GM23338 (cell line): ENCODE results near the gene INTS13.

Experiments used
- CREB1 ChIP-seq: fragments of 250-450 bp; sonication (Bioruptor Pico); IDR thresholded peaks from 2 replicates; pipeline ENCODE4 v1.5.0; 2020; ENCODE audit warnings: low read depth, mild to moderate bottlenecking, moderate library complexity
- EZH2 ChIP-seq: fragments of 200-600 bp; sonication (generic); IDR thresholded peaks from one replicate; pipeline ENCODE4 v1.8.0; 2017; ENCODE audit warnings: antibody characterized with exemption, mild to moderate bottlenecking, low read depth; ENCODE audit not compliant: unreplicated experiment
- EZH2phosphoT487 ChIP-seq: fragments of 200-600 bp; sonication (generic); IDR thresholded peaks from one replicate; pipeline ENCODE4 v1.8.1; 2018; ENCODE audit warnings: antibody characterized with exemption; ENCODE audit not compliant: unreplicated experiment
- JUNB ChIP-seq: IDR thresholded peaks from one replicate; pipeline ENCODE4 v1.6.1; 2016; ENCODE audit warnings: antibody characterized with exemption; ENCODE audit not compliant: unreplicated experiment
- POLR2AphosphoS5 ChIP-seq: IDR thresholded peaks from 2 replicates; pipeline ENCODE4 v1.6.1; 2016; ENCODE audit warnings: antibody characterized with exemption, low read depth
- ZNF114 ChIP-seq: fragments of 250-450 bp; sonication (Bioruptor Pico); IDR thresholded peaks from 2 replicates; pipeline ENCODE4 v1.5.0; 2020; ENCODE audit warnings: mild to moderate bottlenecking, moderate library complexity
- TF ChIP-seq, protein P1 (sequence below), 2 experiments: fragments of 200-600 bp in 1 of 2; sonication (generic) in 1 of 2; conservative IDR thresholded peaks; 2 replicates each; pipeline versions ENCODE4 v1.5.1 to v1.6.1; 2016 to 2017; ENCODE audit warnings: antibody characterized with exemption in 2 of 2, low read depth in 2 of 2, mild to moderate bottlenecking in 2 of 2, moderate library complexity in 1 of 2
- TF ChIP-seq, protein P2 (sequence below): IDR thresholded peaks from one replicate; pipeline ENCODE4 v1.6.1; 2018; ENCODE audit warnings: antibody characterized with exemption; ENCODE audit not compliant: unreplicated experiment
- TF ChIP-seq, protein P3 (sequence below): fragments of 250-450 bp; sonication (Bioruptor Pico); IDR thresholded peaks from 2 replicates; pipeline ENCODE4 v1.5.0; 2020; ENCODE audit warnings: mild to moderate bottlenecking, moderate library complexity
- TF ChIP-seq, protein P4 (sequence below): IDR thresholded peaks from 2 replicates; pipeline ENCODE4 v1.6.1; 2016; ENCODE audit warnings: antibody characterized with exemption

DNA sequence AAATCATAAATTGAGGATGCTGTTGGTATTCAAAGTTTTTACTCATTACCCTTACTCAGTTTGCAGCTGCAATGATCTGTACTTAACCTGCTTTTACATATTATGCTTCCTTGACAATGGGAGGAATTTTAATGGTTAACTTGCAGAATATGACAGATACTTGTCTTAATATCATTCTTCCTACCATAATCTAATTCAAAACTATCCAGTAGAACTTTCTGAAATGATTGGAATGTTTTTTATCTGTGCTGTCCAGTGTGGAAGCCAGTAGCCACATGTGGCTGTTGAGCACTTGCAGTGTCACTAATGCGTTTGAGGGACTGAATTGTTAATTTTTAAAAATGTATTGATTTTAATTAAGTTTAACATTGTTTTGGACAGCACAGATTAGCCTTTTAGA lies 24.0 kb upstream of the INTS13 start:
- TF ChIP-seq, protein P1, sequence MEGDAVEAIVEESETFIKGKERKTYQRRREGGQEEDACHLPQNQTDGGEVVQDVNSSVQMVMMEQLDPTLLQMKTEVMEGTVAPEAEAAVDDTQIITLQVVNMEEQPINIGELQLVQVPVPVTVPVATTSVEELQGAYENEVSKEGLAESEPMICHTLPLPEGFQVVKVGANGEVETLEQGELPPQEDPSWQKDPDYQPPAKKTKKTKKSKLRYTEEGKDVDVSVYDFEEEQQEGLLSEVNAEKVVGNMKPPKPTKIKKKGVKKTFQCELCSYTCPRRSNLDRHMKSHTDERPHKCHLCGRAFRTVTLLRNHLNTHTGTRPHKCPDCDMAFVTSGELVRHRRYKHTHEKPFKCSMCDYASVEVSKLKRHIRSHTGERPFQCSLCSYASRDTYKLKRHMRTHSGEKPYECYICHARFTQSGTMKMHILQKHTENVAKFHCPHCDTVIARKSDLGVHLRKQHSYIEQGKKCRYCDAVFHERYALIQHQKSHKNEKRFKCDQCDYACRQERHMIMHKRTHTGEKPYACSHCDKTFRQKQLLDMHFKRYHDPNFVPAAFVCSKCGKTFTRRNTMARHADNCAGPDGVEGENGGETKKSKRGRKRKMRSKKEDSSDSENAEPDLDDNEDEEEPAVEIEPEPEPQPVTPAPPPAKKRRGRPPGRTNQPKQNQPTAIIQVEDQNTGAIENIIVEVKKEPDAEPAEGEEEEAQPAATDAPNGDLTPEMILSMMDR (conservative IDR thresholded peaks at IDR 0.05; ENCODE audit: low read depth in 2 of 2): no peak
- TF ChIP-seq, protein P2, sequence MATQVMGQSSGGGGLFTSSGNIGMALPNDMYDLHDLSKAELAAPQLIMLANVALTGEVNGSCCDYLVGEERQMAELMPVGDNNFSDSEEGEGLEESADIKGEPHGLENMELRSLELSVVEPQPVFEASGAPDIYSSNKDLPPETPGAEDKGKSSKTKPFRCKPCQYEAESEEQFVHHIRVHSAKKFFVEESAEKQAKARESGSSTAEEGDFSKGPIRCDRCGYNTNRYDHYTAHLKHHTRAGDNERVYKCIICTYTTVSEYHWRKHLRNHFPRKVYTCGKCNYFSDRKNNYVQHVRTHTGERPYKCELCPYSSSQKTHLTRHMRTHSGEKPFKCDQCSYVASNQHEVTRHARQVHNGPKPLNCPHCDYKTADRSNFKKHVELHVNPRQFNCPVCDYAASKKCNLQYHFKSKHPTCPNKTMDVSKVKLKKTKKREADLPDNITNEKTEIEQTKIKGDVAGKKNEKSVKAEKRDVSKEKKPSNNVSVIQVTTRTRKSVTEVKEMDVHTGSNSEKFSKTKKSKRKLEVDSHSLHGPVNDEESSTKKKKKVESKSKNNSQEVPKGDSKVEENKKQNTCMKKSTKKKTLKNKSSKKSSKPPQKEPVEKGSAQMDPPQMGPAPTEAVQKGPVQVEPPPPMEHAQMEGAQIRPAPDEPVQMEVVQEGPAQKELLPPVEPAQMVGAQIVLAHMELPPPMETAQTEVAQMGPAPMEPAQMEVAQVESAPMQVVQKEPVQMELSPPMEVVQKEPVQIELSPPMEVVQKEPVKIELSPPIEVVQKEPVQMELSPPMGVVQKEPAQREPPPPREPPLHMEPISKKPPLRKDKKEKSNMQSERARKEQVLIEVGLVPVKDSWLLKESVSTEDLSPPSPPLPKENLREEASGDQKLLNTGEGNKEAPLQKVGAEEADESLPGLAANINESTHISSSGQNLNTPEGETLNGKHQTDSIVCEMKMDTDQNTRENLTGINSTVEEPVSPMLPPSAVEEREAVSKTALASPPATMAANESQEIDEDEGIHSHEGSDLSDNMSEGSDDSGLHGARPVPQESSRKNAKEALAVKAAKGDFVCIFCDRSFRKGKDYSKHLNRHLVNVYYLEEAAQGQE: no peak
- TF ChIP-seq CREB1 (CRISPR knock-in tag): no peak
- TF ChIP-seq ZNF114 (CRISPR knock-in tag): no peak
- no peak for TF ChIP-seq EZH2
- TF ChIP-seq JUNB: no peak
- TF ChIP-seq POLR2AphosphoS5: no peak
- TF ChIP-seq, protein P3, sequence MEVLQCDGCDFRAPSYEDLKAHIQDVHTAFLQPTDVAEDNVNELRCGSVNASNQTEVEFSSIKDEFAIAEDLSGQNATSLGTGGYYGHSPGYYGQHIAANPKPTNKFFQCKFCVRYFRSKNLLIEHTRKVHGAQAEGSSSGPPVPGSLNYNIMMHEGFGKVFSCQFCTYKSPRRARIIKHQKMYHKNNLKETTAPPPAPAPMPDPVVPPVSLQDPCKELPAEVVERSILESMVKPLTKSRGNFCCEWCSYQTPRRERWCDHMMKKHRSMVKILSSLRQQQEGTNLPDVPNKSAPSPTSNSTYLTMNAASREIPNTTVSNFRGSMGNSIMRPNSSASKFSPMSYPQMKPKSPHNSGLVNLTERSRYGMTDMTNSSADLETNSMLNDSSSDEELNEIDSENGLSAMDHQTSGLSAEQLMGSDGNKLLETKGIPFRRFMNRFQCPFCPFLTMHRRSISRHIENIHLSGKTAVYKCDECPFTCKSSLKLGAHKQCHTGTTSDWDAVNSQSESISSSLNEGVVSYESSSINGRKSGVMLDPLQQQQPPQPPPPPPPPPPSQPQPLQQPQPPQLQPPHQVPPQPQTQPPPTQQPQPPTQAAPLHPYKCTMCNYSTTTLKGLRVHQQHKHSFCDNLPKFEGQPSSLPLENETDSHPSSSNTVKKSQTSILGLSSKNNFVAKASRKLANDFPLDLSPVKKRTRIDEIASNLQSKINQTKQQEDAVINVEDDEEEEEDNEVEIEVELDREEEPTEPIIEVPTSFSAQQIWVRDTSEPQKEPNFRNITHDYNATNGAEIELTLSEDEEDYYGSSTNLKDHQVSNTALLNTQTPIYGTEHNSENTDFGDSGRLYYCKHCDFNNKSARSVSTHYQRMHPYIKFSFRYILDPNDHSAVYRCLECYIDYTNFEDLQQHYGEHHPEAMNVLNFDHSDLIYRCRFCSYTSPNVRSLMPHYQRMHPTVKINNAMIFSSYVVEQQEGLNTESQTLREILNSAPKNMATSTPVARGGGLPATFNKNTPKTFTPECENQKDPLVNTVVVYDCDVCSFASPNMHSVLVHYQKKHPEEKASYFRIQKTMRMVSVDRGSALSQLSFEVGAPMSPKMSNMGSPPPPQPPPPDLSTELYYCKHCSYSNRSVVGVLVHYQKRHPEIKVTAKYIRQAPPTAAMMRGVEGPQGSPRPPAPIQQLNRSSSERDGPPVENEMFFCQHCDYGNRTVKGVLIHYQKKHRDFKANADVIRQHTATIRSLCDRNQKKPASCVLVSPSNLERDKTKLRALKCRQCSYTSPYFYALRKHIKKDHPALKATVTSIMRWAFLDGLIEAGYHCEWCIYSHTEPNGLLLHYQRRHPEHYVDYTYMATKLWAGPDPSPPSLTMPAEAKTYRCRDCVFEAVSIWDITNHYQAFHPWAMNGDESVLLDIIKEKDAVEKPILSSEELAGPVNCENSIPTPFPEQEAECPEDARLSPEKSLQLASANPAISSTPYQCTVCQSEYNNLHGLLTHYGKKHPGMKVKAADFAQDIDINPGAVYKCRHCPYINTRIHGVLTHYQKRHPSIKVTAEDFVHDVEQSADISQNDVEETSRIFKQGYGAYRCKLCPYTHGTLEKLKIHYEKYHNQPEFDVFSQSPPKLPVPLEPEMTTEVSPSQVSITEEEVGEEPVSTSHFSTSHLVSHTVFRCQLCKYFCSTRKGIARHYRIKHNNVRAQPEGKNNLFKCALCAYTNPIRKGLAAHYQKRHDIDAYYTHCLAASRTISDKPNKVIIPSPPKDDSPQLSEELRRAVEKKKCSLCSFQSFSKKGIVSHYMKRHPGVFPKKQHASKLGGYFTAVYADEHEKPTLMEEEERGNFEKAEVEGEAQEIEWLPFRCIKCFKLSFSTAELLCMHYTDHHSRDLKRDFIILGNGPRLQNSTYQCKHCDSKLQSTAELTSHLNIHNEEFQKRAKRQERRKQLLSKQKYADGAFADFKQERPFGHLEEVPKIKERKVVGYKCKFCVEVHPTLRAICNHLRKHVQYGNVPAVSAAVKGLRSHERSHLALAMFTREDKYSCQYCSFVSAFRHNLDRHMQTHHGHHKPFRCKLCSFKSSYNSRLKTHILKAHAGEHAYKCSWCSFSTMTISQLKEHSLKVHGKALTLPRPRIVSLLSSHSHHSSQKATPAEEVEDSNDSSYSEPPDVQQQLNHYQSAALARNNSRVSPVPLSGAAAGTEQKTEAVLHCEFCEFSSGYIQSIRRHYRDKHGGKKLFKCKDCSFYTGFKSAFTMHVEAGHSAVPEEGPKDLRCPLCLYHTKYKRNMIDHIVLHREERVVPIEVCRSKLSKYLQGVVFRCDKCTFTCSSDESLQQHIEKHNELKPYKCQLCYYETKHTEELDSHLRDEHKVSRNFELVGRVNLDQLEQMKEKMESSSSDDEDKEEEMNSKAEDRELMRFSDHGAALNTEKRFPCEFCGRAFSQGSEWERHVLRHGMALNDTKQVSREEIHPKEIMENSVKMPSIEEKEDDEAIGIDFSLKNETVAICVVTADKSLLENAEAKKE: no peak
- no peak for TF ChIP-seq EZH2phosphoT487
- TF ChIP-seq, protein P4, sequence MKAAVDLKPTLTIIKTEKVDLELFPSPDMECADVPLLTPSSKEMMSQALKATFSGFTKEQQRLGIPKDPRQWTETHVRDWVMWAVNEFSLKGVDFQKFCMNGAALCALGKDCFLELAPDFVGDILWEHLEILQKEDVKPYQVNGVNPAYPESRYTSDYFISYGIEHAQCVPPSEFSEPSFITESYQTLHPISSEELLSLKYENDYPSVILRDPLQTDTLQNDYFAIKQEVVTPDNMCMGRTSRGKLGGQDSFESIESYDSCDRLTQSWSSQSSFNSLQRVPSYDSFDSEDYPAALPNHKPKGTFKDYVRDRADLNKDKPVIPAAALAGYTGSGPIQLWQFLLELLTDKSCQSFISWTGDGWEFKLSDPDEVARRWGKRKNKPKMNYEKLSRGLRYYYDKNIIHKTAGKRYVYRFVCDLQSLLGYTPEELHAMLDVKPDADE: no peak
